Astrocyte of the hippocampus (primary cell): ENCODE measurements around the gene HBB.

Experiments
- DNase-seq: peaks from one replicate; pipeline ENCODE4 v3.0.0; 2011; ENCODE audit warnings: low read depth, low spot score

The HBB gene

DNA sequence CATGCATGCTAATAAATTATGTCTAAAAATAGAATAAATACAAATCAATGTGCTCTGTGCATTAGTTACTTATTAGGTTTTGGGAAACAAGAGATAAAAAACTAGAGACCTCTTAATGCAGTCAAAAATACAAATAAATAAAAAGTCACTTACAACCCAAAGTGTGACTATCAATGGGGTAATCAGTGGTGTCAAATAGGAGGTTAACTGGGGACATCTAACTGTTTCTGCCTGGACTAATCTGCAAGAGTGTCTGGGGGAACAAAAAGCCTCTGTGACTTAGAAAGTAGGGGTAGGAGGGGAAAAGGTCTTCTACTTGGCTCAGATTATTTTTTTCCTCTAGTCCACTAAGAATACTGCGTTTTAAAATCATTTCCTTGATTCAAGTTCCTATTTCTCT is 810 bp upstream of the HBB start:
- no peak for DNase-seq

DNA sequence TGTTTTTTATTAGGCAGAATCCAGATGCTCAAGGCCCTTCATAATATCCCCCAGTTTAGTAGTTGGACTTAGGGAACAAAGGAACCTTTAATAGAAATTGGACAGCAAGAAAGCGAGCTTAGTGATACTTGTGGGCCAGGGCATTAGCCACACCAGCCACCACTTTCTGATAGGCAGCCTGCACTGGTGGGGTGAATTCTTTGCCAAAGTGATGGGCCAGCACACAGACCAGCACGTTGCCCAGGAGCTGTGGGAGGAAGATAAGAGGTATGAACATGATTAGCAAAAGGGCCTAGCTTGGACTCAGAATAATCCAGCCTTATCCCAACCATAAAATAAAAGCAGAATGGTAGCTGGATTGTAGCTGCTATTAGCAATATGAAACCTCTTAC is 1.4 kb downstream of the HBB start:
- DNase-seq: no peak

DNA sequence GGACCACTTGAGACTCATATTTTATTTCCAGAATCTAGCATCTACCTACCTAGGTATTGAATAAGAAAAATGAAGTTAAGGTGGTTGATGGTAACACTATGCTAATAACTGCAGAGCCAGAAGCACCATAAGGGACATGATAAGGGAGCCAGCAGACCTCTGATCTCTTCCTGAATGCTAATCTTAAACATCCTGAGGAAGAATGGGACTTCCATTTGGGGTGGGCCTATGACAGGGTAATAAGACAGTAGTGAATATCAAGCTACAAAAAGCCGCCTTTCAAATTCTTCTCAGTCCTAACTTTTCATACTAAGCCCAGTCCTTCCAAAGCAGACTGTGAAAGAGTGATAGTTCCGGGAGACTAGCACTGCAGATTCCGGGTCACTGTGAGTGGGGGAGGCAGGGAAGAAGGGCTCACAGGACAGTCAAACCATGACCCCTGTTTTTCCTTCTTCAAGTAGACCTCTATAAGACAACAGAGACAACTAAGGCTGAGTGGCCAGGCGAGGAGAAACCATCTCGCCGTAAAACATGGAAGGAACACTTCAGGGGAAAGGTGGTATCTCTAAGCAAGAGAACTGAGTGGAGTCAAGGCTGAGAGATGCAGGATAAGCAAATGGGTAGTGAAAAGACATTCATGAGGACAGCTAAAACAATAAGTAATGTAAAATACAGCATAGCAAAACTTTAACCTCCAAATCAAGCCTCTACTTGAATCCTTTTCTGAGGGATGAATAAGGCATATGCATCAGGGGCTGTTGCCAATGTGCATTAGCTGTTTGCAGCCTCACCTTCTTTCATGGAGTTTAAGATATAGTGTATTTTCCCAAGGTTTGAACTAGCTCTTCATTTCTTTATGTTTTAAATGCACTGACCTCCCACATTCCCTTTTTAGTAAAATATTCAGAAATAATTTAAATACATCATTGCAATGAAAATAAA is 2.1 kb downstream of the HBB start:
- DNase-seq: no peak

DNA sequence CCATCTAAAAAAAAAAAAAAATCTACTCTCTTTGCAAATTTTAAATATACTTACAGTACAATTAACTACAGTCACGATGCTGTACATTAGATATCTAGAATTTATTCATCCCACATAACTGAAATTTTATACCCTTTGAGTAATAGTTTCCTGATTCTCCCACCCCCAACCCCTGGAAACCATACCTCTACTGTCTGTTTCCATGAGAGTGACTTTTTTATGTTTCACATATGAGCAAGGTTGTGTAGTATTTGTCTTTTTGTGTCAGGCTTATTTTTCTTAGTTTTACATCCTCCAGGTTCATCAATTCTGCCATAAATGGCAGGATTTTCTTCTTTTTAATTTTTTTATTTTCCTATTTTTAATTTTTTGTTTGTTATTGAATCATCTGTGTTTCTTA is 3.2 kb downstream of the HBB start:
- DNase-seq: no peak

DNA sequence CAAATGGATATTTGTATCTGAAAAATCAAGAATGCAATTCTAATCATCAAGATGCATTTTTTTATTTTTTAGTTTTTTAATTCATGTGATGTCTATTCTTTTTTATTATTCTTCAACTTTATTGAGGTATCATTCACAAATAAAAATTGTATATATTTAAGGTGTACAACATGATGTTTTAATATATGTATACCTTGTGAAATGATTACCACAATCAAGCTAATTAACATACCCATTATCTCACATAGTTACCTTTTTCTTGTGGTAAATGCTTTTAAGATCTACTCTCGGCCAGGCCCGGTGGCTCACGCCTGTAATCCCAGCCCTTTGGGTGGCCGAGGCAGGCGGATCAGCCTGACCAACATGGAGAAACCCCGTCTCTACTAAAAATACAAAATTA is 3.7 kb downstream of the HBB start:
- DNase-seq: no peak

DNA sequence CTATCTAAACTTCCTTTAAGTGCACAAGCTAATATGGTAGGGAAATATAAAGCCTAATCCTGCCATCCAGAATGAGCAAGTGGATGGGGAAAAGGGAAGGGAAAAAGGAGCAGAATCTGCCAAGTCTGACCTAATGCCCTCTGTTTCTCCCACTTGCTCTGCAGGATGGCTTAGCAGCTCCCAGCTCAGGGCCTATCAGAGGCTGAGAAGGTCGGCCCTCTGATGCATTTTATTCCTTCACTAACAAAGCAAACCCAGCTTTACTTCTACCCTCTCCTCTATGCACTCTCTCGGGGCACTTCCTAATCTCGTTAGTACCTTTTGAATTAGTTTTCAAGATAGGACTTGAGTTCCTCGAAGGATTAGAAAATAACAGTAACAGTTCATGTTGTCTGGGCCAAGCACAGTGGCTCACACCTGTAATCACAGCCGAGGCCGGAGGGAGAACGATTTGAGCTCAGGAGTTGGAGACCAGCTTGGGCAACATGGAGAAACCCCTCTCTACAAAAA is 16.4 kb downstream of the HBB start:
- no peak for DNase-seq

DNA sequence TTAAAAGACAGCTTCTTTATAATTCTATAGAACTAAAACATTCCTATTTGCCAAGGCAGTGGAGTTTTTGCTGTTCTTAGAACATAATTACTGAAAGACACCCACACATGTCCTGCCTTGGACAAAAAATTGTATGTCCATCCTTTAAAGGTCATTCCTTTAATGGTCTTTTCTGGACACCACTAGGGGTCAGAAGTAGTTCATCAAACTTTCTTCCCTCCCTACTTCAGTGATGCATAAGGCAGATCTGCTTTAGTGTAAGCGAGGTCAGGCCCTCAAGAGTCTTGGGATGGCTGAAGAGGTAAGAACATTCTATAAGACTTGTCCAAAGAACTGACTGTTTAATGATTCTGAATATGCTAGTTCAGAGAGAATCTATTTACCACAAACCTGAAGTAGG is 22.1 kb downstream of the HBB start:
- peak; percentile 61 for DNase-seq

DNA sequence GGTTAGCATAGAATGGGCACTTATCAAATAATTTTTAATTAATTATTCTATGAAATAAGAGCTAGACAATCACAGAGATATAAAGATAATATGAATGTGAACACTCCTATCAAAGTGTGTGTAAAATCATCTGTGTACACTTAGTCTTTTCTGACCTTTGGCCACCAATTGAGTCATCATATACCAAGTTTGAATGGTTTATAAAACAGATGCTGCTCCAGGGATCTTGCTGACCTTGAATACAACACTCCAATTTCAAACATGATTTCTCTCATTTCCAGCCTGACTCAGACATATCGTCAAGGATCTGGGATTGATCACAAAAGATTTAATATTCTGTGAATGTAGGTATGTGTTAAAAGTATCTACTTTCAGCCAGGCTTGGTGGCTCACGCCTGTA is 23.5 kb downstream of the HBB start:
- DNase-seq: no peak

DNA sequence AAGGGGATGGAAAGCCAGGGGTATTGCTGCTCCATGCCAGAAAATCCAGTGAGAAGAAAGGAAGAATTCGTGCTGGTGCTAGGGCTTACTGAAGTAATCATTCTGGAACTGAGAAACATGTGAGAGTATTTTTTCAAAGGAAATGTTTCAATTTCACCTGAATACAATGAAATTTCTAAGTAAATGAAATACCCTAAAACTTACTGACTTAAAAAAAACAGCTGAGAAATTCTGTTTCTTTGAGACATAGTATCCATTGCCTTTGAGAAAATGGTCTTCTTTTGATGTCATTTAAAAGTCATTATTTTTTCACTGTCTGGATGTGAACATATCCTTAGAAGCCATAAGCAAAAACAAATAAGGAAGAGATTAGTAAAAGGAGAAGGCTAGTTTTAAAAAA is 26.3 kb downstream of the HBB start, which contains the start of gene OR51V1:
TSS of gene OR51V1 (minus strand) at position 101 of the 400 bp plus-strand sequence. CDS start at position 101, 0 bp downstream.
- DNase-seq: no peak

DNA sequence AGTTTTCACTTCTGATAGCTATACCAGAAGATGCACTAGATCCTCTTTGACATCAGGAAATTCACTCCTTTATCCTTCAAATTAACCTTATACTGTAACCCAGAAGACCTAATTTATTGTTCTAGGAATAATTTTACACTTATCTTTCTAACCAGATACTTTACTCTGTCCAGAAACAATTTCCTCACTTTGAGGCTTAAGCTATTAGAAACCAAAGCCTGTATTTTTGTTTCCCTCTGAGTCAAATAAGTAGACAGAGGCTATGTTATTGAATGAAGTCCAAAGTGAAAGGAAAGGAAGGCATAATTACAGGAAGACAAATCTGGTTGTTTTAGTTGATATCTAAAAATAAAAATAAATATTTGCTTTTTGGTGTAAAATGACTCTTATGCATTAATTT is 28.6 kb downstream of the HBB start:
- no peak for DNase-seq

DNA sequence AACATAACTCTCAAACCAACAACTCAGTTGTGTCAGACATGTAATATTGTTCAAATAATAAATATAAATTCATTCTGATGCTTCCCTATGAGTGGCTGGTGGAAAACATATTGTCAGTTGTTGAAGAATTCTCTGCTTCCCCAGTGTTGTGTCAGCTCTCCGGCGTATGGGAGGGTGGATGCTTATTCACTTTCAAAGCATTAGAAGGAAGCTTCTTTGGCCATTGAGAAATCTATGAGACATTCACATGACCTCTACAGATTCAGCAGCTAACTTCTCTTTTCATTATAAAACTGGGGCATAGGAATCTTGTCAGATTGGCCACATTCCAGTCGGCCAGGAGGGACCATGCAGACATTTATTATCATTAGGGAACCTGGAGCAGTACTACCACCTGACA is 29.3 kb downstream of the HBB start:
- DNase-seq: no peak

DNA sequence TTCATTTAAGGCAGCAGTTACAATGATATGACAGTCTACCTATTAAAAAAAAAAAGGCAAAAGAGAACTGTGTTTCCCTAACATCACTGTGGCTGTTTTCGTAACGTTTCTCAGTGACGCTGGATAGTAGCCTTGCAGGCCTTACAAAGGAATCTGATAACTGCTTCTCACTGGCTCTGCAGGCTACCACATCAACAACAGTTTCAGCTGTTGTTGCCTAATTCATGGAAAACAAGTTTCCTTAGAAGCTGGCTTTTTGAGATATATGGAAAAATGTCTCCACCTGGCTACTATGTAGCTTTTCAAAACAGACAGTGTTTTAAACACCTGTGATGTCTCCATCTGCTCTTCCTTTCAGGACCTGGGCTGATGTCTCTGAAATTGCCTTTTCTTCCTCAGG is 30.1 kb downstream of the HBB start:
- no peak for DNase-seq

DNA sequence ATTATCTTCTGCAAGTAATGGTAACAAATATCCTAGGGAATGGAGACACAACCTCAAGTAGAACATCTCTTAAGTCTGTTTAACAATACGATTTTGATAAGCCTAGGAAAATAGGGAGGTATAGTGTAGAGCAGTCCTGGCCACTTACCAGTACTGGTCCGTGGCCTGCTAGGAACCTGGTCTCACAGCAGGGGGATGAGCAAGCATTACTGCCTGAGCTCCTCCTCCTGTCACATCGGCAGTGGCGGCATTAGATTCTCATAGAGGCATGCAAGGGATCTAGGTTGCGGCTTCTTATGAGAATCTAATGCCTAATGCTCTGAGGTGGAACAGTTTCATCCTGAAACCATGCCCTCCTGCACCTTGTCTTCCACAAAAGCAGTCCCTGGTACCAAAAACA is 30.8 kb downstream of the HBB start:
- no peak for DNase-seq

DNA sequence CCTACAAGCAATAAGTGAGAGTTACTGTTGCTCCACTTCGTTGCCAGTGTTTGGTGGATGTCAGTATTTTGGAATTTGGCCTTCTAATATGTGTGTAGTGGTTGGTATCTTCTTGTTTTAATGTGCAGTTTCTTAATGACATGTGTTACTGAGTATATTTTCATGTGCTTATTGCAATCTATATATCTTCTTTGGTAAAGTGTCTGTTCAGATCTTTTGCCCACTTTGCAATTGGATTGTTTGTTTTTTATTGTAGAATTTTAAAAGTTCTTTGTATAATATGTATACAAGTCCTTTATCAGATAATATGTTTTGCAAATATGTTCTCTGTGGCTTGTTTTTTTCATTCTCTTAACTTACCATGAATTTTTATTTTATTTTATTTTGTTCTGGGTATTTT is 34.1 kb downstream of the HBB start:
- no peak for DNase-seq

DNA sequence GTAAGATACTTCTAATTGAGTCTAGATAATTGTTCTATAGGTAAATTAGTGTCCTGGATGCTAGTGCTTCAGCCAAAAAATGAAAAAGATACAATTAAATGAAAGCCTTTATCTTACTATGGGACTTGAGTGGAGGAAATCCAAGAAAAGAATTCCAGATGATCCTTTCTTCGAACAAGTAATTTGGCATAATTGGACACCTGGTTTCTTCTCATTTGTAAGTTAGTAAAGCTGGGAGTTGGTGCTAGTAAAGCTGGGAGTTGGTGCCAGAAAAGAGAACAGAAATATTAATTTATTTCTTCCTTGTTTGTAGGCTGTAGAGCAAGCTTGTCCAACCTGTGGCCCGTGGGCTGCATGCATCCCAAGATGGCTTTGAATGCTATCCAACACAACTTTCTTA is 38.7 kb downstream of the HBB start:
- no peak for DNase-seq

DNA sequence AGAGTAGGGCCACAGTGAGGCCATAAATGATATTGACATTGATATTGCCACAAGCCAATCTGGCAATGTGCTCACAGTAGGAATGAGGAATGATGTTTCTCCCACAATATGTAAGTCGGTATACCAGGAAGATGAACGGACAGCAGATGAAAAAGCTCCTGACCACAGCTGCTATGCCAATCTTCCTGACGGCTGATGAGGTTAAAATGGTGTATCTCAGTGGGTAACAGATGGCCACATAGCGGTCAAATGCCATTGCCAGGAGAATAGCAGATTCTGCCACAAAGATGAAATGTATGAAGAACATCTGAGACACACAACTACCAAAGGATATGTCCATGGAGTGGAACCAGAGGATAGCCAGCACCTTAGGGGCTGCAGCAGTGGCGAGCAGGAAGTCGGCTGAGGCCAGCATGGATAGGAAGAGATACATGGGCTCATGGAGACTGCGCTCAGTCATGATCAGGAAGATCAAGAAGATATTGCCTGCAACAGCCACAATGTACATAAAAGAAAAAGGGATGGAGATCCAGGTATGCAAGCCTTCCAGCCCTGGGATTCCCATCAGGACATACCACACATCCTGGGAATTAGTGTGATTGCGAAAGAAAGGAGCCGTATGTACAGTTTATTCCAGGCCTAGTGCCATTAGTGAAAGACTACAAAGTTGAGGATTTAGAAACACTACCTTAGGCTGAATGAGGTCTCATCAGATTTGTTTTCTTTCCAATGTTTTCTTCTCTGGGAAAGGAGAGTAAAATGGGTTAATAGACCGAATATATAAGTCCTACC is 48.6 kb downstream of the HBB start:
- DNase-seq: no peak
